ENCODE results near the gene ITPKA. TPM values are rescaled to one million over a fixed set of nuclear protein-coding genes. Genes with fewer than 3 reads are reported as not detected.

Gene ITPKA
- total RNA-seq, 4 donors from 2014 or later, result 0.83 to 1.5 TPM; not detected in 2

- peaks cover 26 to 29% of the 10 kb centered on the region in 2 donors for H3K4me1 ChIP-seq
- intact Hi-C loops (cut with DNase I), result no loop called here
- H3K36me3 ChIP-seq, result no peaks in the 10 kb centered on the region
- no peaks in the 10 kb centered on the region for H3K9me3 ChIP-seq
- H3K4me3 ChIP-seq (replicated peaks in 1 of 3), result peak overlapping the region in 2 of 3 donors; percentile 50 to 52
- H3K27me3 ChIP-seq, result peaks cover 4% of the 10 kb centered on the region
- TF ChIP-seq POLR2A (IDR thresholded peaks at IDR 0.05) (no peak), CTCF (IDR thresholded peaks at IDR 0.05) (no peak)
- 3 to 7% methylated on average over 11 to 15 of the region's 15 CpGs for WGBS, 2 donors
- H3K27ac ChIP-seq, result no peak overlapping the region
- no peak for DNase-seq
Measured at GRCh38 chr15:41492597-41493204, 973 bp upstream of the ITPKA start.

- DNase-seq, result no peak
- no CpG with 5 or more reads among the region's 41 CpGs for WGBS, 2 donors
- TF ChIP-seq POLR2A (IDR thresholded peaks at IDR 0.05) (no peak), CTCF (IDR thresholded peaks at IDR 0.05) (no peak)
- H3K36me3 ChIP-seq, result no peaks in the 10 kb centered on the region
- no peaks in the 10 kb centered on the region for H3K9me3 ChIP-seq
- H3K4me1 ChIP-seq, result peaks cover 26 to 29% of the 10 kb centered on the region in 2 donors
- H3K27me3 ChIP-seq, result peaks cover 4% of the 10 kb centered on the region
- peak overlapping the region in 1 of 3 donors; percentile 50 for H3K4me3 ChIP-seq (replicated peaks in 1 of 3)
- intact Hi-C loops (cut with DNase I), result no loop called here
- no peak overlapping the region for H3K27ac ChIP-seq
Measured at GRCh38 chr15:41493902-41494189, 172 bp downstream of the ITPKA start.

GRCh38 chr15:41494190-41494921 is 682 bp downstream of the ITPKA start:
- peak overlapping the region in 1 of 3 donors; percentile 50 for H3K4me3 ChIP-seq (replicated peaks in 1 of 3)
- peaks cover 26 to 29% of the 10 kb centered on the region in 2 donors for H3K4me1 ChIP-seq
- peak; percentile 36 to 37 for DNase-seq
- TF ChIP-seq POLR2A (IDR thresholded peaks at IDR 0.05), result no peak
- no peak for TF ChIP-seq CTCF (IDR thresholded peaks at IDR 0.05)
- intact Hi-C loops (cut with DNase I), result no loop called here
- no peaks in the 10 kb centered on the region for H3K9me3 ChIP-seq
- no peak overlapping the region for H3K27ac ChIP-seq
- WGBS, 2 donors, result 0% methylated on average over 3 to 7 of the region's 77 CpGs
- H3K36me3 ChIP-seq, result no peaks in the 10 kb centered on the region
- peaks cover 4% of the 10 kb centered on the region for H3K27me3 ChIP-seq

GRCh38 chr15:41494922-41495735 is 1.5 kb downstream of the ITPKA start:
- Histone ChIP-seq H3K4me1 (peaks cover 26 to 29% of the 10 kb centered on the region in 2 donors), H3K9me3 (no peaks in the 10 kb centered on the region), H3K27ac (no peak overlapping the region), H3K27me3 (peaks cover 4% of the 10 kb centered on the region), H3K36me3 (no peaks in the 10 kb centered on the region), H3K4me3 (replicated peaks in 1 of 3) (peak overlapping the region in 1 of 3 donors; percentile 50)
- WGBS, 2 donors, result 0 to 4% methylated on average over 2 to 21 of the region's 60 CpGs
- TF ChIP-seq POLR2A (IDR thresholded peaks at IDR 0.05) (no peak), CTCF (IDR thresholded peaks at IDR 0.05) (no peak)
- intact Hi-C loops (cut with DNase I), result no loop called here
- DNase-seq, result no peak

All from thyroid gland (tissue), 4 donors.